ENCODE data around the gene KIF18B. TPM values are rescaled to one million over a fixed set of nuclear protein-coding genes. Genes with fewer than 3 reads are reported as not detected.

Gene KIF18B
- total and polyA plus RNA-seq, 2 of the 8 experiments (the other 6 are each of a cell fraction or from before 2014, with no cell fraction given): 39.0 to 59.4 TPM

DNA sequence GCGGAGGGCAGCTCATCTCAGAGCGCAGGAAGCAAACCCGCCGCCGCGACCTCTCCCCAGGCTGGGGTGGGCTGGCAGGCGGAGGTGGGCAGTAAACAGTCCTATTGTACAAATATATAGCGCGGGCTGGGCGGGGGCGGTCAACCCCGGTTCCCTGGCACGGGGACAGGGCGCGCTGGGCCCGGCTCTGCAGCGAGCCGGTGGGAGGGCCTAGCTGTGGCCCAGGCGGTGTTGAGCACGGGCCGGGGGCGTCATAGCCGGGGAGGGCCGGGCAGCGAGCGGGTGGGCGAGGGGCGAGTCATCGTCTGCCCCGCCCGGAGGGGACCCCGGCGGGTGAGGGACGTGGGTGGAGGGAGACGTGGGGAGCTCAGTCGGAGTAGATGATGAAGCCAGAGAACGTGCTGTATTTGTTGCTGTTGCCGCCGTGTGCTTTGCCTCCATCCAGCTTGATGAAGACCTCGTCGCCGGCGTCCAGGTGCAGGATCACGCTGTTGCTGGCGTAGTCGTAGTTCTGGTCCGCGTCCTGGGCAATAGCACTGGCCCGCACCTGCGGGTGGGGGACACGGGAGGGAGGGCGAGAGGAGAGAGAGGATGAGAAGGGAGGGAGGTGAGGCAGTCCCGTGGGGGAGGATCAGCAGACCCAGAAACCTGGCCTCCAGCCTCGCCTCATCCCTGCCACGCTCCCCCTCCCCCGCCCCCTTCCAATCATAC lies 12.4 kb upstream of the KIF18B start:
- Histone ChIP-seq H3K4ac (replicated peaks; ENCODE audit: insufficient read length, low read depth, low read length) (peak overlapping the region; percentile 80), H3K18ac (ENCODE audit: extremely low read depth, low read length) (peak overlapping the region; percentile 68), H3K4me2 (ENCODE audit: insufficient read depth in 1 of 2, low read depth in 2 of 2, low read length in 2 of 2) (peak overlapping the region; percentile 63 to 74), H4K20me1 (replicated peaks in 1 of 2; ENCODE audit: control insufficient read depth in 1 of 2, insufficient read depth in 2 of 2, low read length in 2 of 2) (no peaks in the 10 kb centered on the region), H3K9me3 (ENCODE audit: insufficient read depth in 2 of 2, low read depth in 1 of 2, low read length in 1 of 2) (no peaks in the 10 kb centered on the region), H3K79me1 (ENCODE audit: low read depth, low read length) (no peaks in the 10 kb centered on the region), H3K4me1 (replicated peaks in 1 of 4; ENCODE audit: control insufficient read depth in 3 of 4, insufficient read depth in 4 of 4, low read length in 3 of 4) (peaks cover 0 to 14% (median 4%) of the 10 kb centered on the region in 4 experiments; a peak in 4 of 7 replicates), H3K23me2 (ENCODE audit: low read depth, low read length) (peaks cover 2% of the 10 kb centered on the region; the same call in 1 of the 2 replicates), H3K79me2 (ENCODE audit: control insufficient read depth in 1 of 2, insufficient read depth in 2 of 2, low read length in 2 of 2) (no peaks in the 10 kb centered on the region), H3K4me3 (ENCODE audit: extremely low read depth in 1 of 4, insufficient read depth in 2 of 4, low read depth in 3 of 4, low read length in 4 of 4) (peak overlapping the region in 3 of 4 experiments; percentile 14 to 53 (median 28); a peak in 5 of 8 replicates), H3K9ac (replicated peaks in 1 of 4; ENCODE audit: extremely low read depth in 1 of 4, low read depth in 3 of 4, low read length in 3 of 4) (no peak overlapping the region; a peak in 1 of 7 replicates), H4K5ac (ENCODE audit: insufficient read length, low read depth, low read length) (no peak overlapping the region), H3K14ac (ENCODE audit: insufficient read length) (no peak overlapping the region), H3K27ac (ENCODE audit: low read depth, low read length) (no peak overlapping the region), H2AK5ac (ENCODE audit: low read depth, low read length) (no peak overlapping the region), H3K56ac (replicated peaks; ENCODE audit: insufficient read length, low read depth, low read length) (no peak overlapping the region), H3K27me3 (replicated peaks in 1 of 4; ENCODE audit: control insufficient read depth in 3 of 4, extremely low read depth in 1 of 4, insufficient read depth in 3 of 4, low read length in 3 of 4) (peaks cover 0 to 33% (median 23%) of the 10 kb centered on the region in 4 experiments; a peak in 5 of 7 replicates), H4K8ac (ENCODE audit: extremely low read depth, insufficient read depth, low read length) (peak overlapping the region; percentile 88; the same call in 1 of the 2 replicates), H2BK15ac (ENCODE audit: low read length) (peak overlapping the region; percentile 99; the same call in 1 of the 2 replicates), H2BK20ac (ENCODE audit: low read length) (no peak overlapping the region), H2BK5ac (ENCODE audit: low read depth, low read length) (no peak overlapping the region), H2BK12ac (ENCODE audit: low read depth, low read length) (no peak overlapping the region; the same call in 1 of the 2 replicates), H4K91ac (replicated peaks; ENCODE audit: insufficient read length, low read length) (peak overlapping the region; percentile 44), H3K36me3 (ENCODE audit: control insufficient read depth in 2 of 4, insufficient read depth in 4 of 4, low read length in 3 of 4) (no peaks in the 10 kb centered on the region), H2BK120ac (replicated peaks; ENCODE audit: low read depth, low read length) (no peak overlapping the region), H3K23ac (ENCODE audit: insufficient read length) (no peak overlapping the region), H2AFZ (ENCODE audit: low read length) (peak overlapping the region; percentile 36; the same call in 1 of the 2 replicates)
- WGBS, 2 experiments (ENCODE audit: extremely low coverage in 1 of 2, insufficient coverage in 1 of 2, insufficient read length in 1 of 2, insufficient replicate concordance in 2 of 2, low coverage in 1 of 2, low lambda C conversion rate in 2 of 2, missing lambda C conversion rate in 1 of 2): 19% methylated on average over 15 of the region's 56 CpGs; no CpG with 5 or more reads in 1 of the 2 experiments
- DNase-seq (ENCODE audit: low read depth in 1 of 2, low spot score in 2 of 2) (no peak), FAIRE-seq (no peak)
- ChIA-PET CTCF (ENCODE audit: partially characterized antibody) (interaction anchor here (0.6 to 14.5 kb wide), 12 partner anchors 9 to 234 kb away, joined by 3 to 182 read pairs (median 6); partner anchors contain the start of genes C1QL1 and KIF18B), POLR2A (ENCODE audit: partially characterized antibody) (interaction anchor here (0.6 to 1.8 kb wide), 12 partner anchors 9 to 191 kb away, joined by 3 to 7 read pairs (median 4); partner anchors contain the start of genes C1QL1, HEXIM1 and KIF18B)
- TF ChIP-seq KDM4A (IDR thresholded peaks at IDR 0.05; ENCODE audit: low read depth, low read length, severe bottlenecking): peak; percentile 57
- peak; percentile 90 for TF ChIP-seq E2F6 (IDR thresholded peaks at IDR 0.05)
- no peak for TF ChIP-seq SAP30 (IDR thresholded peaks at IDR 0.05; ENCODE audit: insufficient read depth, insufficient replicate concordance, low read length)
- no peak for TF ChIP-seq CBX5 (IDR thresholded peaks at IDR 0.05; ENCODE audit: low read depth, low read length)
- TF ChIP-seq ASH2L (IDR thresholded peaks at IDR 0.05; ENCODE audit: low read length): no peak
- TF ChIP-seq POU5F1 (IDR thresholded peaks at IDR 0.05; ENCODE audit: low read depth, low read length): no peak
- peak; percentile 38 for TF ChIP-seq EZH2 (IDR thresholded peaks at IDR 0.05; ENCODE audit: low read depth, low read length, severe bottlenecking)
- no peak for TF ChIP-seq EP300 (IDR thresholded peaks at IDR 0.05; ENCODE audit: borderline replicate concordance in 1 of 2, low read depth in 2 of 2, low read length in 2 of 2)
- no peak for TF ChIP-seq POLR2A (IDR thresholded peaks at IDR 0.05; ENCODE audit: control extremely low read depth in 1 of 2, low read depth in 2 of 2, low read length in 2 of 2)
- no peak for TF ChIP-seq YY1 (IDR thresholded peaks at IDR 0.05; ENCODE audit: low read depth, low read length)
- no peak for TF ChIP-seq BRCA1 (IDR thresholded peaks at IDR 0.05; ENCODE audit: low read depth, low read length)
